ENCODE data around the gene C12orf75.
"Not testable (repeated sequence)": the region's sequence is repeated elsewhere in the genome, so short reads cannot be mapped to it uniquely, and the experiment has no call there.

The C12orf75 gene

GRCh38 chr12:105310476-105311085 is 19.9 kb upstream of the C12orf75 start:
- not testable (repeated sequence) for DNase-seq

- DNase-seq: not testable (repeated sequence)
Measured at GRCh38 chr12:105311936-105312335, 18.6 kb upstream of the C12orf75 start.

GRCh38 chr12:105313755-105314154 is 16.7 kb upstream of the C12orf75 start:
- DNase-seq: not testable (repeated sequence)

- DNase-seq: no peak
Measured at GRCh38 chr12:105315130-105315529, 15.4 kb upstream of the C12orf75 start.

GRCh38 chr12:105315726-105316125 is 14.8 kb upstream of the C12orf75 start:
- no peak for DNase-seq

GRCh38 chr12:105316931-105317852 is 13.3 kb upstream of the C12orf75 start:
- DNase-seq: no peak

GRCh38 chr12:105317942-105318621 is 12.4 kb upstream of the C12orf75 start:
- DNase-seq: no peak

GRCh38 chr12:105318651-105319483 is 11.6 kb upstream of the C12orf75 start:
- no peak for DNase-seq

- DNase-seq: no peak
Measured at GRCh38 chr12:105319691-105320209, 10.7 kb upstream of the C12orf75 start.

- no peak for DNase-seq
Measured at GRCh38 chr12:105321125-105321524, 9.4 kb upstream of the C12orf75 start.

- no peak for DNase-seq
Measured at GRCh38 chr12:105322070-105322469, 8.4 kb upstream of the C12orf75 start.

- DNase-seq: no peak
Measured at GRCh38 chr12:105324704-105325103, 5.8 kb upstream of the C12orf75 start.

- DNase-seq: no peak
Measured at GRCh38 chr12:105325117-105325516, 5.4 kb upstream of the C12orf75 start.

GRCh38 chr12:105329926-105330282 is 587 bp upstream of the C12orf75 start:
- no peak for DNase-seq

- no peak for DNase-seq
Measured at GRCh38 chr12:105330931-105331804, 677 bp downstream of the C12orf75 start.

- no peak for DNase-seq
Measured at GRCh38 chr12:105331805-105332251, 1.3 kb downstream of the C12orf75 start.

- not testable (repeated sequence) for DNase-seq
Measured at GRCh38 chr12:105332286-105332685, 1.8 kb downstream of the C12orf75 start.

- DNase-seq: no peak
Measured at GRCh38 chr12:105332925-105333324, 2.4 kb downstream of the C12orf75 start.

- no peak for DNase-seq
Measured at GRCh38 chr12:105334001-105334400, 3.5 kb downstream of the C12orf75 start.

- DNase-seq: no peak
Measured at GRCh38 chr12:105334582-105334981, 4.1 kb downstream of the C12orf75 start.

- DNase-seq: no peak
Measured at GRCh38 chr12:105335856-105336255, 5.4 kb downstream of the C12orf75 start.
